Measurements from ENCODE around the gene WAPL. TPM values are rescaled to one million over a fixed set of nuclear protein-coding genes. Genes with fewer than 3 reads are reported as not detected.

WAPL gene
- total RNA-seq, 3 donors from 2014 or later, result 39.8 to 65.0 (median 49.5) TPM

- DNase-seq (ENCODE audit: low spot score in 2 of 2), result no peak
- intact Hi-C loops (cut with DNase I; ENCODE audit: low total_unique reads), result no loop called here
- peaks cover 6% of the 10 kb centered on the region for H3K36me3 ChIP-seq
- H3K4me3 ChIP-seq, result no peak overlapping the region
- no peaks in the 10 kb centered on the region for H3K27me3 ChIP-seq
- no peaks in the 10 kb centered on the region for H3K9me3 ChIP-seq
- no peaks in the 10 kb centered on the region for H3K4me1 ChIP-seq
- H3K27ac ChIP-seq, result no peak overlapping the region
- TF ChIP-seq, protein P1, sequence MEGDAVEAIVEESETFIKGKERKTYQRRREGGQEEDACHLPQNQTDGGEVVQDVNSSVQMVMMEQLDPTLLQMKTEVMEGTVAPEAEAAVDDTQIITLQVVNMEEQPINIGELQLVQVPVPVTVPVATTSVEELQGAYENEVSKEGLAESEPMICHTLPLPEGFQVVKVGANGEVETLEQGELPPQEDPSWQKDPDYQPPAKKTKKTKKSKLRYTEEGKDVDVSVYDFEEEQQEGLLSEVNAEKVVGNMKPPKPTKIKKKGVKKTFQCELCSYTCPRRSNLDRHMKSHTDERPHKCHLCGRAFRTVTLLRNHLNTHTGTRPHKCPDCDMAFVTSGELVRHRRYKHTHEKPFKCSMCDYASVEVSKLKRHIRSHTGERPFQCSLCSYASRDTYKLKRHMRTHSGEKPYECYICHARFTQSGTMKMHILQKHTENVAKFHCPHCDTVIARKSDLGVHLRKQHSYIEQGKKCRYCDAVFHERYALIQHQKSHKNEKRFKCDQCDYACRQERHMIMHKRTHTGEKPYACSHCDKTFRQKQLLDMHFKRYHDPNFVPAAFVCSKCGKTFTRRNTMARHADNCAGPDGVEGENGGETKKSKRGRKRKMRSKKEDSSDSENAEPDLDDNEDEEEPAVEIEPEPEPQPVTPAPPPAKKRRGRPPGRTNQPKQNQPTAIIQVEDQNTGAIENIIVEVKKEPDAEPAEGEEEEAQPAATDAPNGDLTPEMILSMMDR (IDR thresholded peaks at IDR 0.05), result no peak
- TF ChIP-seq POLR2A (IDR thresholded peaks at IDR 0.05) (no peak), POLR2AphosphoS5 (IDR thresholded peaks at IDR 0.05) (no peak)
Observed at GRCh38 chr10:86443069-86443468, 78.5 kb downstream of the WAPL start.

- Histone ChIP-seq H3K9me3 (no peaks in the 10 kb centered on the region), H3K36me3 (peaks cover 6% of the 10 kb centered on the region), H3K4me3 (no peak overlapping the region), H3K27ac (no peak overlapping the region), H3K27me3 (no peaks in the 10 kb centered on the region), H3K4me1 (no peaks in the 10 kb centered on the region)
- TF ChIP-seq POLR2AphosphoS5 (IDR thresholded peaks at IDR 0.05) (no peak), POLR2A (IDR thresholded peaks at IDR 0.05) (no peak)
- TF ChIP-seq, protein P1 (IDR thresholded peaks at IDR 0.05), result no peak
- no peak for DNase-seq (ENCODE audit: low spot score in 2 of 2)
- intact Hi-C loops (cut with DNase I; ENCODE audit: low total_unique reads), result no loop called here
Observed at GRCh38 chr10:86440874-86441843, 80.4 kb downstream of the WAPL start.

DNA sequence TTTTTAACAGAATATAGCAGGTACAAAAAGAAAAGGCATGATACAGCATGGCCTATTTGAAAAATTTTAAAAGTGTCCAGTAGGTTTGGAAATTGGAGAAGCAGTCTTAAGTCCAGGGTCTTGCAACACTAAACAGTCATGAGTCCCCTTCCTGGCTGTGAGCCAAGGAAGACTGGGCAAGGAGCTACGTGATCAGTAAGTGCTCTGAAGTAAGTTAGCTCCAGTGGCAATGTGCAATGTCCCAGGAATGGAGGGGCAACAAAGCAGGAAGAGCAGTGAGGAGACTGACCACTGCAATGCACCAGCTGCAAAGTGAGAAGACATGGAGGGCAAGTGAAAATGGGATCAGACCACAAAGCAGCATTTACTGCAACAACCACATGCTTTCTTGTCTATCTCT, 82.0 kb downstream of the WAPL start:
- Histone ChIP-seq H3K27me3 (no peaks in the 10 kb centered on the region), H3K36me3 (peaks cover 12% of the 10 kb centered on the region)

DNA sequence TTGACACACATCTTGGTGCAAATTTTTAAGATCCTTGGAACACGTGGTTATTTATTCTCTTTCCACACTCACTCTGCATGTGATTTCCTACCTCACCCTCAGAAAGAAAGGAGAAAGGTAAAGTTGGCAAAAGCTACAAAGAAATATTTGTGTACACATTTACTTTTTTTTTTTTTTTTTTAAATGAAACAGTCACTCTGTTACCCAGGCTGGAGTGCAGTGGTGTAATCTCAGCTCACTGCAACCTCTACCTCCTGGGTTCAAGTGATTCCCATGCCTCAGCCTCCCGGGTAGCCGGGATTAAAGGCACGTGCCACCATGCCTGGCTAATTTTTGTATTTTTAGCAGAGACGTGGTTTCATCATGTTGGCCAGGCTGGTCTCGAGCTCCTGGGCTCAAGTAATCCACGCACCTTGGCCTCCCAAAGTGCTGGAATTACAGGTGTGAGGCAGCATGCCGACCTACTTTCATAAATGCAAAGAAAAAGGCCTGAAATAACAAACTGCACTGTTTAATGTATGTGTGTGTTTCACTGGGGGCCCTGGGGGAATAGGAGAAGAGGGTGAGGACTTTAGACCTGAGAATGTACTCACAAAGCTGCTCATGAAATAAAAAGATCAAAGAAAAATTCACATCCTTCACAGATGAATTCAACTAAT, 83.4 kb downstream of the WAPL start:
- H3K4me1 ChIP-seq, result no peaks in the 10 kb centered on the region
- no peak for DNase-seq (ENCODE audit: low spot score in 2 of 2)
- H3K9me3 ChIP-seq, result no peaks in the 10 kb centered on the region
- no peaks in the 10 kb centered on the region for H3K27me3 ChIP-seq
- H3K4me3 ChIP-seq, result no peak overlapping the region
- no peak overlapping the region for H3K27ac ChIP-seq
- peaks cover 12% of the 10 kb centered on the region for H3K36me3 ChIP-seq
- intact Hi-C loops (cut with DNase I; ENCODE audit: low total_unique reads), result no loop called here
- TF ChIP-seq POLR2AphosphoS5 (IDR thresholded peaks at IDR 0.05) (no peak), POLR2A (IDR thresholded peaks at IDR 0.05) (no peak)
- TF ChIP-seq, protein P1 (IDR thresholded peaks at IDR 0.05), result no peak

More for the DNA sequence above, 82.0 kb downstream of the WAPL start:
- H3K9me3 ChIP-seq, result no peaks in the 10 kb centered on the region
- no peaks in the 10 kb centered on the region for H3K4me1 ChIP-seq
- no peak overlapping the region for H3K4me3 ChIP-seq
- peak in 1 of 2 donors; percentile 53 for DNase-seq (ENCODE audit: low spot score in 2 of 2)
- no peak for TF ChIP-seq POLR2A (IDR thresholded peaks at IDR 0.05)
- TF ChIP-seq, protein P1 (IDR thresholded peaks at IDR 0.05), result peak in 1 of 3 donors; percentile 16
- no peak for TF ChIP-seq POLR2AphosphoS5 (IDR thresholded peaks at IDR 0.05)
- intact Hi-C loops (cut with DNase I; ENCODE audit: low total_unique reads), result no loop called here
- H3K27ac ChIP-seq, result no peak overlapping the region

GRCh38 chr10:86437447-86437846, 84.1 kb downstream of the WAPL start:
- TF ChIP-seq POLR2AphosphoS5 (IDR thresholded peaks at IDR 0.05) (no peak), POLR2A (IDR thresholded peaks at IDR 0.05) (no peak)
- TF ChIP-seq, protein P1 (IDR thresholded peaks at IDR 0.05), result no peak
- no peak overlapping the region for H3K27ac ChIP-seq
- no peak overlapping the region for H3K4me3 ChIP-seq
- H3K4me1 ChIP-seq, result no peaks in the 10 kb centered on the region
- H3K27me3 ChIP-seq, result no peaks in the 10 kb centered on the region
- H3K9me3 ChIP-seq, result no peaks in the 10 kb centered on the region
- intact Hi-C loops (cut with DNase I; ENCODE audit: low total_unique reads), result no loop called here
- DNase-seq (ENCODE audit: low spot score in 2 of 2), result no peak
- H3K36me3 ChIP-seq, result peaks cover 12% of the 10 kb centered on the region

All from breast epithelium (tissue), 4 donors.